ENCODE data around the gene HTR2B.

The HTR2B gene

GRCh38 chr2:231132129-231132528, 7.3 kb upstream of the HTR2B start:
- TF ChIP-seq CTCF (conservative IDR thresholded peaks at IDR 0.05; ENCODE audit: low read depth, low read length): no peak
- Histone ChIP-seq H3K4me3 (IDR thresholded peaks at IDR 0.05; ENCODE audit: insufficient read depth, low read depth, low read length) (no peak overlapping the region), H3K9ac (no peak overlapping the region), H3K27me3 (ENCODE audit: insufficient read depth, low read depth) (no peaks in the 10 kb centered on the region), H3K4me2 (no peak overlapping the region), H3K36me3 (ENCODE audit: insufficient read depth) (no peaks in the 10 kb centered on the region), H2AFZ (ENCODE audit: low read depth) (no peak overlapping the region), H4K20me1 (ENCODE audit: insufficient read depth) (no peaks in the 10 kb centered on the region), H3K79me2 (ENCODE audit: insufficient read depth, low read depth) (peaks cover under 1% of the 10 kb centered on the region; the same call in 1 of the 2 replicates), H3K27ac (no peak overlapping the region), H3K4me1 (ENCODE audit: low read depth, poor library complexity, severe bottlenecking) (peaks cover 26% of the 10 kb centered on the region)

GRCh38 chr2:231130336-231131056, 5.7 kb upstream of the HTR2B start:
- no peak overlapping the region for H2AFZ ChIP-seq (ENCODE audit: low read depth)
- H3K4me3 ChIP-seq (IDR thresholded peaks at IDR 0.05; ENCODE audit: insufficient read depth, low read depth, low read length): no peak overlapping the region
- H3K27me3 ChIP-seq (ENCODE audit: insufficient read depth, low read depth): no peaks in the 10 kb centered on the region
- H3K36me3 ChIP-seq (ENCODE audit: insufficient read depth): no peaks in the 10 kb centered on the region
- H3K4me1 ChIP-seq (ENCODE audit: low read depth, poor library complexity, severe bottlenecking): peaks cover 26% of the 10 kb centered on the region
- no peak overlapping the region for H3K9ac ChIP-seq
- H3K27ac ChIP-seq: no peak overlapping the region
- no peaks in the 10 kb centered on the region for H4K20me1 ChIP-seq (ENCODE audit: insufficient read depth)
- TF ChIP-seq CTCF (conservative IDR thresholded peaks at IDR 0.05; ENCODE audit: low read depth, low read length): no peak
- no peak overlapping the region for H3K4me2 ChIP-seq
- H3K79me2 ChIP-seq (ENCODE audit: insufficient read depth, low read depth): no peaks in the 10 kb centered on the region

- Histone ChIP-seq H3K36me3 (ENCODE audit: insufficient read depth) (no peaks in the 10 kb centered on the region), H2AFZ (ENCODE audit: low read depth) (no peak overlapping the region), H3K4me3 (IDR thresholded peaks at IDR 0.05; ENCODE audit: insufficient read depth, low read depth, low read length) (no peak overlapping the region), H3K27me3 (ENCODE audit: insufficient read depth, low read depth) (no peaks in the 10 kb centered on the region), H3K9ac (no peak overlapping the region), H3K4me1 (ENCODE audit: low read depth, poor library complexity, severe bottlenecking) (peaks cover 18% of the 10 kb centered on the region), H3K27ac (no peak overlapping the region), H3K79me2 (ENCODE audit: insufficient read depth, low read depth) (peaks cover under 1% of the 10 kb centered on the region; the same call in 1 of the 2 replicates), H3K4me2 (no peak overlapping the region), H4K20me1 (ENCODE audit: insufficient read depth) (no peaks in the 10 kb centered on the region)
- TF ChIP-seq CTCF (conservative IDR thresholded peaks at IDR 0.05; ENCODE audit: low read depth, low read length): no peak
These were observed 4.4 kb upstream of the HTR2B start for GRCh38 chr2:231129216-231129615.

- Histone ChIP-seq H3K9ac (no peak overlapping the region), H3K4me2 (no peak overlapping the region)
These were observed 3.7 kb upstream of the HTR2B start for GRCh38 chr2:231128541-231128940.

More at GRCh38 chr2:231128541-231128940, 3.7 kb upstream of the HTR2B start:
- Histone ChIP-seq H3K27ac (no peak overlapping the region; the same call in 1 of the 2 replicates), H3K36me3 (ENCODE audit: insufficient read depth) (no peaks in the 10 kb centered on the region), H3K4me3 (IDR thresholded peaks at IDR 0.05; ENCODE audit: insufficient read depth, low read depth, low read length) (no peak overlapping the region), H3K79me2 (ENCODE audit: insufficient read depth, low read depth) (peaks cover 7% of the 10 kb centered on the region; the same call in 1 of the 2 replicates), H2AFZ (ENCODE audit: low read depth) (no peak overlapping the region), H3K4me1 (ENCODE audit: low read depth, poor library complexity, severe bottlenecking) (peaks cover 13% of the 10 kb centered on the region), H4K20me1 (ENCODE audit: insufficient read depth) (no peaks in the 10 kb centered on the region), H3K27me3 (ENCODE audit: insufficient read depth, low read depth) (no peaks in the 10 kb centered on the region)
- TF ChIP-seq CTCF (conservative IDR thresholded peaks at IDR 0.05; ENCODE audit: low read depth, low read length): no peak
